ENCODE data around the gene PHOSPHO2. TPM values are rescaled to one million over a fixed set of nuclear protein-coding genes. Genes with fewer than 3 reads are reported as not detected.

Gene PHOSPHO2
- total and polyA plus RNA-seq, 9 of the 15 experiments (the other 6 are each of a cell fraction or from before 2014, with no cell fraction given) = 7.8 to 19.1 (median 11.7) TPM

GRCh38 chr2:169716238-169716886, 22.1 kb downstream of the PHOSPHO2 start (continued):
- TF ChIP-seq ZNF324 (CRISPR knock-in tag; IDR thresholded peaks at IDR 0.05) (no peak), ZBTB33 (CRISPR knock-in tag; IDR thresholded peaks at IDR 0.05) (no peak), HDAC1 (IDR thresholded peaks at IDR 0.05) (peak in 1 of 2 experiments; percentile 58; a peak in 1 of 4 replicates), DEAF1 (CRISPR knock-in tag; IDR thresholded peaks at IDR 0.05) (no peak), NEUROD1 (IDR thresholded peaks at IDR 0.05; ENCODE audit: borderline replicate concordance, low read depth, low read length, partially characterized antibody) (no peak), NFIX (CRISPR knock-in tag; IDR thresholded peaks at IDR 0.05; ENCODE audit: low read depth) (no peak), ZNF239 (CRISPR knock-in tag; IDR thresholded peaks at IDR 0.05) (no peak), HSF4 (CRISPR knock-in tag; IDR thresholded peaks at IDR 0.05; ENCODE audit: borderline replicate concordance) (no peak), ETV1 (tag; conservative IDR thresholded peaks at IDR 0.05; ENCODE audit: low read depth) (no peak), CCNT2 (IDR thresholded peaks at IDR 0.05; ENCODE audit: borderline replicate concordance, extremely low read depth, insufficient read length, low read depth, low read length) (no peak), ZNF77 (CRISPR knock-in tag; IDR thresholded peaks at IDR 0.05) (no peak), PHF20 (IDR thresholded peaks at IDR 0.05; ENCODE audit: partially characterized antibody) (no peak), EP300 (IDR thresholded peaks at IDR 0.05; ENCODE audit: low read length) (peak; percentile 30; the same call in 1 of the 2 replicates), FOXK2 (conservative IDR thresholded peaks at IDR 0.05 in 1 of 2, IDR thresholded peaks at IDR 0.05 in 1 of 2; ENCODE audit: low read depth in 2 of 2) (peak in 1 of 2 experiments; percentile 55; a peak in 2 of 4 replicates), PKNOX1 (IDR thresholded peaks at IDR 0.05) (0 out of 2 replicates have a peak, but pooled peaks have one; percentile 20), GATA2 (CRISPR knock-in tag; IDR thresholded peaks at IDR 0.05) (0 out of 2 replicates have a peak, but pooled peaks have one; percentile 31), NBN (IDR thresholded peaks at IDR 0.05; ENCODE audit: low read depth) (no peak), ZNF780A (CRISPR knock-in tag; IDR thresholded peaks at IDR 0.05) (no peak)
- TF ChIP-seq, protein P1, sequence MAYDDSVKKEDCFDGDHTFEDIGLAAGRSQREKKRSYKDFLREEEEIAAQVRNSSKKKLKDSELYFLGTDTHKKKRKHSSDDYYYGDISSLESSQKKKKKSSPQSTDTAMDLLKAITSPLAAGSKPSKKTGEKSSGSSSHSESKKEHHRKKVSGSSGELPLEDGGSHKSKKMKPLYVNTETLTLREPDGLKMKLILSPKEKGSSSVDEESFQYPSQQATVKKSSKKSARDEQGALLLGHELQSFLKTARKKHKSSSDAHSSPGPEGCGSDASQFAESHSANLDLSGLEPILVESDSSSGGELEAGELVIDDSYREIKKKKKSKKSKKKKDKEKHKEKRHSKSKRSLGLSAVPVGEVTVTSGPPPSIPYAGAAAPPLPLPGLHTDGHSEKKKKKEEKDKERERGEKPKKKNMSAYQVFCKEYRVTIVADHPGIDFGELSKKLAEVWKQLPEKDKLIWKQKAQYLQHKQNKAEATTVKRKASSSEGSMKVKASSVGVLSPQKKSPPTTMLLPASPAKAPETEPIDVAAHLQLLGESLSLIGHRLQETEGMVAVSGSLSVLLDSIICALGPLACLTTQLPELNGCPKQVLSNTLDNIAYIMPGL (CRISPR knock-in tag; IDR thresholded peaks at IDR 0.05) = no peak
- TF ChIP-seq, protein P2, sequence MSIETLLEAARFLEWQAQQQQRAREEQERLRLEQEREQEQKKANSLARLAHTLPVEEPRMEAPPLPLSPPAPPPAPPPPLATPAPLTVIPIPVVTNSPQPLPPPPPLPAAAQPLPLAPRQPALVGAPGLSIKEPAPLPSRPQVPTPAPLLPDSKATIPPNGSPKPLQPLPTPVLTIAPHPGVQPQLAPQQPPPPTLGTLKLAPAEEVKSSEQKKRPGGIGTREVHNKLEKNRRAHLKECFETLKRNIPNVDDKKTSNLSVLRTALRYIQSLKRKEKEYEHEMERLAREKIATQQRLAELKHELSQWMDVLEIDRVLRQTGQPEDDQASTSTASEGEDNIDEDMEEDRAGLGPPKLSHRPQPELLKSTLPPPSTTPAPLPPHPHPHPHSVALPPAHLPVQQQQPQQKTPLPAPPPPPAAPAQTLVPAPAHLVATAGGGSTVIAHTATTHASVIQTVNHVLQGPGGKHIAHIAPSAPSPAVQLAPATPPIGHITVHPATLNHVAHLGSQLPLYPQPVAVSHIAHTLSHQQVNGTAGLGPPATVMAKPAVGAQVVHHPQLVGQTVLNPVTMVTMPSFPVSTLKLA (conservative IDR thresholded peaks at IDR 0.05) = no peak; a peak in 1 of 4 replicates
